ENCODE results near the gene ZNF335.
"Not testable (repeated sequence)": the region's sequence is repeated elsewhere in the genome, so short reads cannot be mapped to it uniquely, and the experiment has no call there.

Gene ZNF335

GRCh38 chr20:45909817-45910669, 62.0 kb downstream of the ZNF335 start:
- no peak for DNase-seq

DNA sequence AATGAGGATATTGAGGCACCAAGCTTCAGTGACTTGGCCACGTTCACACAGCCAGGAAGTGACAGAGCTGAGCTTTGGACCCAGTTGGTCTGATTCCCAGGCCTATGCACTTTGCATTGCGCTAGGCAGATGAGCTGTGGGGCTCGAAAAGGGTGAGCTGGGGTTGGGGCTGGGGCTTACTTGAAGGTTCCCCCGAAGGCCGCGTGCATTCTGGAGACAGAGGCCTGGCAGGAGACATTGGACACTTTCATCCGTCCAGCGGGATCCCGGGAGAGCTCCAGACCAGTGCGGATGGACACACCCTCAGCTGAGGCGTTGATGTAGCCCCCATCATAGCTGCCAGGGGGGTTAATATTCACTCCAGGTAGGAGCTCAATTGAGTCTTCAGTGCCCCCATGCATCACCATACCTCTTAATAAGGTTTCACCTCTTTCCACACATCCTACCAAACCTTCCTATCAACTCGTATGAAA, 62.6 kb downstream of the ZNF335 start:
- no peak for DNase-seq

DNA sequence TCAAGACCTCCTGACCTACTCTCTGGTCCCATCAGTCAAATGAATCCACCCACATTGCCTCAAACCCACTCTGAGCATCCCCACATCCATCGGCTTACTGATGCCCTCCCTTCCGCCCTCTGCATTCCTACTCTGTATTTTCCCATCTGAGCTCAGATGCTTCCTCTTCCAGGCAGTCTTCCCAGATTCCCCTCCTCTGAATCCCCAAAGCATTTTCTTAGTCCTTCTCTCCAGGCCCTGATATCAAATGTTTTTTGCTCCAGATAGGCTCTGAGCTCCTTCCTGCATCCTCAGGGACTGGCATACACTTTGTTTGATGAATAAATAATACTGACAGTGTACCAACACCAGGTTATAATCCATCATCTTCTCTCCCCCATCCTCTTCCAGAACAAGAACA, 63.9 kb downstream of the ZNF335 start:
- DNase-seq: no peak

DNA sequence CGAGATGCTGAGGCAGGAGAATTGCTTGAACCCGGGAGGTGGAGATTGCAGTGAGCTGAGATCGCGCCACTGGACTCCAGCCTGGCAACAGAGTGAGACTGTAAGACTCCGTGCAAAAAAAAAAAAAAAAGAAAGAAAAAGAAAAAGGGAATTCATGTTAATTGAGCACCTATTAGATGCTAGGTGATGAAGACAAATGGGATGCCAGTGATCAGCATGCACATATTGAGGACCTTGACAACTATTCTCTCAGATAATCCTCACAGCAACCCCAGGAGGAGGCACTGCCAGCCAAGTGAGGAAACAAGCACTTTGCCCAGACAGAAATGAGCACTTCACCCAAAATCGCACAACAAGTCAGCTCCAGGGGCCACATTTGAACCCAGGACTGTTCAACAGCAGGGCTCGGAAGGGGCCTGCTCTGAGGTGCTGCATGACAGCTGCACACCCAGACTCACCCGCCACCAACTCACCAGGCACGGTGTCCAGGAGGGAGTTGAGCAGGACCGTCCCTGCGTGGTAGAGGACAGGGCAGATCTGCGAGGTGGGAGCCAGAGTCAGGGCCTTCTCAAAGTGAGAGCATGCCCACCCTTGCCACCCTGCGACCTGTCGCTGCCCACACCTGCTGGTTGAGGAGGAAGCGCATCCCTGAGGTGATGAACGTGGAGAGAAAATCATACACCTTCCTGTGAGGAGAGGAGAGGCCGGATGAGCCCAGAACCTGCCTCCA, 64.6 kb downstream of the ZNF335 start:
- DNase-seq: no peak

GRCh38 chr20:45905505-45906079, 66.4 kb downstream of the ZNF335 start:
- DNase-seq: no peak

DNA sequence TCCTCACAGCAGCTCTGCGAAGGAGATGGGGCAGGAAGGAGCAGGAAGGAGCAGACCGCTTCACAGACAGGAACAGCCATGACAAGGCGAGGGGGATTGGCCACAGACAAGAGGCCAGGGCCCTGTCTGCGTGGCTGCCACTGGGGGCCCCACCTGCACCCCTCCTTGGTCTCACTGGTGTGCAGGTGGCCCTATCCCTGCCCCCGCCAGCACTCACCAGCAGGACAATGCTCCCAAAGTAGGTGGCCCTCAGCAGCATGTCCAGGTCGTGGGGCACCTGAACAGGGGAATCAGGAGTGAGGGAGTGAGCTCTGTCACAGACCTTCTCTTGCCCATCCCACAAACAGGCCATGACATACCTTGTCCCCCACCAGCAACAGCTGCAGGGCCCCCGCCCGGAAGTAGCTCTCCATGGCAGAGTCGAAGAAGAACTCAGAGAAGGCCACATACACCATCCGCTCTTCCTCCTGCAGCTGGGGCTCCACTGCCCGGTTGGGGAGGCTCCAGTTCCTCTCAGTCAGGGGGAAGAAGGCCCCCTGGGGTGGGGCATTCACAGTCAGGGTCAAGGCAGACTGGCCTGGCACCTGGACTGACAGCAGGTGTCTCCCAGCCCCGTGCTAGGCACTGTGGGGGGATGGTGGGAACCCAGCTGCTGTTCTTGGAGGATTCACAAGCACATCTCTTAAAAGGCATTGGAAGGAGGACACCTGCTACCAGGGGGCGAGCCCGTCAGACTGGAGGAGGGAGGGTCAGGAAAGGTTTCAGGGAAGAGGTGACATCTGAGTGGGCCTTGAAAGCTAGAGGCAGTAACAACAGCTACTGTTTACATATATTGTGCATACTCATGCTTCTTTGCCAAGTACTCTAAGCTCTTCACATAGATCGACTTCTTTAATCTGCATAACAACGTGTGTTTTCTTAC, 67.2 kb downstream of the ZNF335 start:
- no peak for DNase-seq

- DNase-seq: no peak
Measured at GRCh38 chr20:45902199-45902701, 69.8 kb downstream of the ZNF335 start.

DNA sequence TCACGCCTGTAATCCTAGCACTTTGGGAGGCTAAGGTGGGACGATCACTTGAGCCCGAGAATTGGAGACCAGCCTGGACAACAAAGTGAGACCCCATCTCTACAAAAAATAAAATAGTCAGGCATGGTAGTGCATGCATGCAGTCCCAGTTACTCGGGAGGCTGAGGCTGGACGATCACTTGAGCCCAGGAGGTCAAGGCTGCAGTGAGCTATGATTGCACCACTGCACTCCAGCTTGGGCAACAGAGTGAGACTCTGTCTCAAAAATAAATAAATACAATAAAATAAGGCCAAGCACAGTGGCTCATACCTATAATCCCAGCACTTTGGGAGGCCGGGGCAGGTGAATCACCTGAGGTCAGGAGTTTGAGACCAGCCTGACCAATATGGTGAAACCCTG, 70.7 kb downstream of the ZNF335 start:
- not testable (repeated sequence) for DNase-seq

GRCh38 chr20:45899046-45899835, 72.8 kb downstream of the ZNF335 start:
- DNase-seq: no peak

Data from activated effector memory CD4-positive, alpha-beta T cell treated with anti-CD3 and anti-CD28 coated beads, Interleukin-2, amount 50 U/mL, for 16 hours (primary cell).